MM.1S (cell line): ENCODE measurements around the gene PRUNE2.

Experiments
- DNase-seq: peaks from one replicate; pipeline ENCODE4 v3.0.0-alpha.2; 2015
- H2AFZ ChIP-seq: fragments of 300-600 bp; sonication (generic); 2 replicates; pipeline ENCODE4 v1.6.0; 2016; ENCODE audit warnings: antibody characterized with exemption, low read length
- H3F3A ChIP-seq: fragments of 300-600 bp; sonication (generic); 2 replicates; pipeline ENCODE4 v1.6.1; 2016; ENCODE audit warnings: mild to moderate bottlenecking, antibody characterized with exemption, low read length, moderate library complexity, mixed read lengths; ENCODE audit not compliant: insufficient read depth
- H3K27ac ChIP-seq: fragments of 300-600 bp; sonication (generic); 2 replicates; pipeline ENCODE4 v1.5.1; 2016; ENCODE audit warnings: mild to moderate bottlenecking, low read length
- H3K27me3 ChIP-seq: fragments of 300-600 bp; sonication (generic); replicated peaks from 2 replicates; pipeline ENCODE4 v1.6.0; 2016; ENCODE audit warnings: low read length; ENCODE audit not compliant: insufficient read depth
- H3K36me3 ChIP-seq: fragments of 300-600 bp; sonication (generic); replicated peaks from 2 replicates; pipeline ENCODE4 v1.6.1; 2016; ENCODE audit warnings: mild to moderate bottlenecking, low read length, mixed read lengths; ENCODE audit not compliant: insufficient read depth
- H3K4me1 ChIP-seq: fragments of 300-600 bp; sonication (generic); 2 replicates; pipeline ENCODE4 v1.6.1; 2016; ENCODE audit warnings: low read length, mixed read lengths
- H3K4me2 ChIP-seq: fragments of 300-600 bp; sonication (generic); 2 replicates; pipeline ENCODE4 v1.6.0; 2016; ENCODE audit warnings: low read depth, low read length
- H3K4me3 ChIP-seq: fragments of 300-600 bp; sonication (generic); 2 replicates; pipeline ENCODE4 v1.5.1; 2016; ENCODE audit warnings: low read length, mixed read lengths
- H3K79me2 ChIP-seq: fragments of 300-600 bp; sonication (generic); 2 replicates; pipeline ENCODE4 v1.6.1; 2016; ENCODE audit warnings: mixed run types, low read length, mixed read lengths
- H3K9ac ChIP-seq: fragments of 300-600 bp; sonication (generic); 2 replicates; pipeline ENCODE4 v1.6.1; 2016; ENCODE audit warnings: low read length, mixed read lengths
- H3K9me2 ChIP-seq: fragments of 300-600 bp; sonication (generic); replicated peaks from 2 replicates; pipeline ENCODE4 v1.6.1; 2016; ENCODE audit warnings: mild to moderate bottlenecking, low read length, mixed read lengths; ENCODE audit not compliant: insufficient read depth
- H3K9me3 ChIP-seq: fragments of 300-600 bp; sonication (generic); replicated peaks from 2 replicates; pipeline ENCODE4 v1.6.1; 2016; ENCODE audit warnings: mild to moderate bottlenecking, low read length, mixed read lengths; ENCODE audit not compliant: insufficient read depth
- H4K20me1 ChIP-seq: fragments of 300-600 bp; sonication (generic); 2 replicates; pipeline ENCODE4 v1.6.1; 2016; ENCODE audit warnings: mild to moderate bottlenecking, low read length, moderate library complexity, mixed read lengths; ENCODE audit not compliant: insufficient read depth
- EZH2 ChIP-seq: fragments of 300-600 bp; sonication (generic); optimal IDR thresholded peaks from 2 replicates; pipeline ENCODE3; 2017; ENCODE audit warnings: low read depth, mild to moderate bottlenecking, antibody characterized with exemption, low read length, mixed read lengths
- EZH2phosphoT487 ChIP-seq: fragments of 300-600 bp; sonication (generic); IDR thresholded peaks from 2 replicates; pipeline ENCODE4 v1.6.1; 2018; ENCODE audit warnings: antibody characterized with exemption, low read length
- TF ChIP-seq, protein P1 (sequence below): fragments of 300-600 bp; sonication (generic); IDR thresholded peaks from 2 replicates; pipeline ENCODE4 v1.5.1; 2016; ENCODE audit warnings: antibody characterized with exemption, low read length, mixed read lengths

PRUNE2 gene

DNA sequence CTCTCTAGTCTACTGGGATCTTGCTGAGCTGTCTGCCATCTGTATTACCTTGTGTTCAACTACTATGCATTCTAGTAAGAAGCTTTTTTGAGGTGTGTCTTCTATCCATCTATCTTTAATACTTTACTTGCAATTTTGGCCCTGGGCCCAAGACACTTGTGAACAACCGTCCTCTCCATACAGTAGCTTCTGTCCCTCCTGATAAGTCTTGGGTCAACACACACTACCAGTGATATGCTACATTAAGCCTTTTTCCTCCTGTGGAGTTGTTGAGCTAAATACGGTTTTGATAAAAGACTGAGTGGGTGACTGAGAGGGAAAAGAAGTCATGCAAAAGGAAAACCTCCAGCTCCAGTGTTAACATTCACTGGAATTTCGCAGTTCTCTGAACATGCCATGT, 275.0 kb downstream of the PRUNE2 start:
- no peaks in the 10 kb centered on the region for H4K20me1 ChIP-seq
- H3K9me3 ChIP-seq, result no peaks in the 10 kb centered on the region
- H3F3A ChIP-seq, result peaks cover 7% of the 10 kb centered on the region; the same call in 1 of the 2 replicates
- H2AFZ ChIP-seq, result no peak overlapping the region
- DNase-seq, result no peak
- peaks cover 18% of the 10 kb centered on the region for H3K27me3 ChIP-seq
- no peaks in the 10 kb centered on the region for H3K9me2 ChIP-seq
- no peaks in the 10 kb centered on the region for H3K79me2 ChIP-seq
- H3K36me3 ChIP-seq, result no peaks in the 10 kb centered on the region
- H3K4me1 ChIP-seq, result peaks cover 25% of the 10 kb centered on the region
- no peak overlapping the region for H3K27ac ChIP-seq
- TF ChIP-seq EZH2phosphoT487 (no peak), EZH2 (no peak)
- TF ChIP-seq, protein P1, sequence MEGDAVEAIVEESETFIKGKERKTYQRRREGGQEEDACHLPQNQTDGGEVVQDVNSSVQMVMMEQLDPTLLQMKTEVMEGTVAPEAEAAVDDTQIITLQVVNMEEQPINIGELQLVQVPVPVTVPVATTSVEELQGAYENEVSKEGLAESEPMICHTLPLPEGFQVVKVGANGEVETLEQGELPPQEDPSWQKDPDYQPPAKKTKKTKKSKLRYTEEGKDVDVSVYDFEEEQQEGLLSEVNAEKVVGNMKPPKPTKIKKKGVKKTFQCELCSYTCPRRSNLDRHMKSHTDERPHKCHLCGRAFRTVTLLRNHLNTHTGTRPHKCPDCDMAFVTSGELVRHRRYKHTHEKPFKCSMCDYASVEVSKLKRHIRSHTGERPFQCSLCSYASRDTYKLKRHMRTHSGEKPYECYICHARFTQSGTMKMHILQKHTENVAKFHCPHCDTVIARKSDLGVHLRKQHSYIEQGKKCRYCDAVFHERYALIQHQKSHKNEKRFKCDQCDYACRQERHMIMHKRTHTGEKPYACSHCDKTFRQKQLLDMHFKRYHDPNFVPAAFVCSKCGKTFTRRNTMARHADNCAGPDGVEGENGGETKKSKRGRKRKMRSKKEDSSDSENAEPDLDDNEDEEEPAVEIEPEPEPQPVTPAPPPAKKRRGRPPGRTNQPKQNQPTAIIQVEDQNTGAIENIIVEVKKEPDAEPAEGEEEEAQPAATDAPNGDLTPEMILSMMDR, result no peak
- H3K4me3 ChIP-seq, result no peak overlapping the region
- no peak overlapping the region for H3K9ac ChIP-seq
- H3K4me2 ChIP-seq, result no peak overlapping the region

DNA sequence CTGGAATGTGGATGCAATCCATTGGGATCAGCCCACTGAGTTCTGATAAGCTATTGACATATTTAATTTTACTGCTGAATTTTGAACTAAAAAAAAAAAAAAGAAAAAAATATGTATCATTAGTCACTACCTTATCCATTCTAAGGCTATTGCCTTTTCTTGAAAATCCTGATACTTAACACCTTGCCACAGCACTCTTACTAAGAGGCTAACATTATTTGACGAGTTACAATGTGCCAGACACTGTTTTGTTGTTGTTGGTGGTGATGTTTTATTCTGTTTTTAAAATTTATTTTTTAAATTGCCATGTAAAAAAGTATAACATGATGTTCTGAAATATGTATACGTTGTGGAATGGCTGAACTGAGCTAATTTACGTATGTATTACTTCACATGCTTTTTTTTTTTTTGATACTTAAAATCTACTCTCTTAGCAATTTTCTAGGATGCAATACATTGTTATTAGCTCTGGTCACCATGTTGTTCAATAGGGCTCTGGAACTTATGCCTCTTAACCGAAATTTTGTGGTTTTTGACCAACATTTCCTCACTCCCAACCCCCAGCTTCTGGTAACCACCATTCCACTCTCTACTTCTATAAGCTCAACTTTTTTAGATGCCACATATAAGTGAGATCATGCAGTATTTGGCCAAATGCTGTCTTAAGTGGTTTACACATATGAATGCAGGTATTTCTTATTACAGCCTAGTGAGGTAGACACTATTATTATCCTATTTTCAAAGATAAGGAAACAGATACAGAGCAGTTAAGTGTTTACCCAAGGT, 276.5 kb downstream of the PRUNE2 start:
- no peak overlapping the region for H3K9ac ChIP-seq
- peak; percentile 89 for DNase-seq
- H3F3A ChIP-seq, result peaks cover 19% of the 10 kb centered on the region
- H3K36me3 ChIP-seq, result no peaks in the 10 kb centered on the region
- no peaks in the 10 kb centered on the region for H3K9me2 ChIP-seq
- H3K27ac ChIP-seq, result no peak overlapping the region; the same call in 1 of the 2 replicates
- peaks cover 22% of the 10 kb centered on the region for H3K27me3 ChIP-seq
- peaks cover 35% of the 10 kb centered on the region for H3K4me1 ChIP-seq
- H2AFZ ChIP-seq, result no peak overlapping the region
- H3K79me2 ChIP-seq, result no peaks in the 10 kb centered on the region
- TF ChIP-seq, protein P1, result no peak
- TF ChIP-seq EZH2phosphoT487, result no peak
- no peak for TF ChIP-seq EZH2
- H3K4me3 ChIP-seq, result no peak overlapping the region
- no peaks in the 10 kb centered on the region for H3K9me3 ChIP-seq
- H3K4me2 ChIP-seq, result peak overlapping the region; percentile 33; the same call in 1 of the 2 replicates
- H4K20me1 ChIP-seq, result no peaks in the 10 kb centered on the region

DNA sequence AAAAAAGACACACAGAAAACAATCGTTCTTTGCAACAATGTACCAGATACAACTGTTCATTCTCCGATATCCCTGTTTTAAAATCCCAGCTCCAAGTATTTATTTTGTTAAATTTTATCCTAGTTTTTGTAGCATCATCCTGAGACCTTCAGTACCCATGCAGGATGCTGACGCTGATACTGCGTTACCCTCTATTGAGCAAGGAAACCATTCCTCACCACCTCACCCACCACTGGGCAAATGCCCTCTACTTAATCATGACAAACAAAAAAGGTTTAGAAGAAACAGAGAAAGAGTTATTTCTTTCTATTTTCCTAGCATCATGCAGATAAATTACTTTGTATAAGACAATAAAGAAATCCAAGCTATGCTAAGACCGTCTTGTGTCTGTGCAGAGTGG, 277.8 kb downstream of the PRUNE2 start:
- no peak for DNase-seq
- Histone ChIP-seq H3K27me3 (peaks cover 22% of the 10 kb centered on the region), H4K20me1 (no peaks in the 10 kb centered on the region), H2AFZ (no peak overlapping the region), H3K79me2 (no peaks in the 10 kb centered on the region), H3K36me3 (no peaks in the 10 kb centered on the region), H3K4me1 (peaks cover 36% of the 10 kb centered on the region), H3K4me2 (no peak overlapping the region), H3K9me3 (no peaks in the 10 kb centered on the region), H3K4me3 (no peak overlapping the region), H3F3A (peaks cover 26% of the 10 kb centered on the region), H3K27ac (no peak overlapping the region), H3K9ac (no peak overlapping the region), H3K9me2 (no peaks in the 10 kb centered on the region)
- no peak for TF ChIP-seq EZH2
- no peak for TF ChIP-seq EZH2phosphoT487
- TF ChIP-seq, protein P1, result no peak
